Measurements from ENCODE around the gene FBLN5.
"Not testable (repeated sequence)": the region's sequence is repeated elsewhere in the genome, so short reads cannot be mapped to it uniquely, and the experiment has no call there.

Gene FBLN5

GRCh38 chr14:91884664-91885063 is 62.8 kb downstream of the FBLN5 start:
- DNase-seq (ENCODE audit: low spot score), result no peak

GRCh38 chr14:91883753-91884152 is 63.7 kb downstream of the FBLN5 start:
- DNase-seq (ENCODE audit: low spot score), result no peak

GRCh38 chr14:91882776-91883175 is 64.7 kb downstream of the FBLN5 start:
- DNase-seq (ENCODE audit: low spot score), result no peak

DNA sequence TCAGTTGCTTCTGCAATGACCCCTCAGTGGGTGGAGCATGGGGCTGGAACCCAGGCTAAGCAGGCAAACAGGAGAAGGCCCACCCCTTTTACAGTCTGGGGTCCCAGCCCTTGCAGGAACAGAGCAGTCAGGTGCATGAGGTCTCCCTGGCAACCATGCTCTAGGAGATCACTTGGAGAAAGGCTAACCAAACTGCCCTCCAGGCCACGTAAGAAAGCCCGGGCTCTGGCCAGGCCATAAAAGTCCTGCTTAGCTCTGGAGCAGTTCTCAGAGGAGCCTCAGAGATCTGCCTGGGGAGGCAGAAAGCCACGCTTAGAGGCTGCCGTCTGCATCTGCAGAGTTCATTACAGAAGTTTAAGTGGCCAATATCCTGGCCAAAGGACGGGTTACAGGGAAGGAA is 65.1 kb downstream of the FBLN5 start:
- no peak for DNase-seq (ENCODE audit: low spot score)

DNA sequence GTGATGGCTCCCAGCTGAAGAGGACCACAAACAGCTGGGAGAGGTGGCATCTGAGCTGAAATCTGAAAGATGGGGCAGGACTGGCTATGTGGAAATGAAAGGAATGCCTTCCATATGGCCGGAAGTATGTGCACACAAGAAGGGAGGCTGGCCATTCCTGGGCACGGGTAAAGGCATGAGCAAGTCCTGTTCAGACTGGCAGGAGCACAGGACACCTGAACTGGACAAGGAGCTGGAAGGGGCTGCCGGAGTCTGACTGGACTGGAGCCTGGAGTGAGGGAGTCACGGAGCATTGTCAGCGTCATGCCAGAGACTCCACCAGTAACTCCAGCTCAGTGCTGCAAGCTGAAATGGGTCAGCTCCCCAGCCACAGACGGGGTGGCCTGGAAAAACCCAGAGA is 68.3 kb downstream of the FBLN5 start:
- no peak for DNase-seq (ENCODE audit: low spot score)

- no peak for DNase-seq (ENCODE audit: low spot score)
Observed at GRCh38 chr14:91878274-91878673, 69.2 kb downstream of the FBLN5 start.

DNA sequence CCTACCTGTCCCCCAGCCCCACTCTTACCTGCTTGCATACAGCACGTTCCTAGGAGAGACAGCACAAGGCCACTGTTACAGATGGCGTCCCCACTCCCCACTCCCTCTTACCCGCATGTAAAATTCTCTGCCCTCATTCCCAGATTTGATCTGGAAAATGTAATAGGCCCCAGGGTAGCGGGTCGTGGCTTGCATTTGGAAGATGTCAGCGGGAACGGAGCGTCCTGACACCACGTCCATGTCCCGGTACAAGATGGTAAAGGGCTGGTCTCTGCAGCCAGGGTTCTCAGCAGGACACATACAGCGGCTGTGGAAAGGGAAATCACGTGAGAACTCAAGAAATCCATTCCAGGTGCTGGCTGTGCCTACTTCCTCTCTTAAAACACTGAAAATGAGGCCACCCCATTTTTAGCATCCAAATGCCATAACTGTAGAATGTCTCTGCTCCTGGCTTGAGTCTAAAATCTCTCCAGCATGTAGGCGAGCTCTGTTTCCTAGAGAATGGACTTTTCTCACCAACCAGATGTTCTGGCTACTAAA is 70.0 kb downstream of the FBLN5 start:
- no peak for DNase-seq (ENCODE audit: low spot score)

DNA sequence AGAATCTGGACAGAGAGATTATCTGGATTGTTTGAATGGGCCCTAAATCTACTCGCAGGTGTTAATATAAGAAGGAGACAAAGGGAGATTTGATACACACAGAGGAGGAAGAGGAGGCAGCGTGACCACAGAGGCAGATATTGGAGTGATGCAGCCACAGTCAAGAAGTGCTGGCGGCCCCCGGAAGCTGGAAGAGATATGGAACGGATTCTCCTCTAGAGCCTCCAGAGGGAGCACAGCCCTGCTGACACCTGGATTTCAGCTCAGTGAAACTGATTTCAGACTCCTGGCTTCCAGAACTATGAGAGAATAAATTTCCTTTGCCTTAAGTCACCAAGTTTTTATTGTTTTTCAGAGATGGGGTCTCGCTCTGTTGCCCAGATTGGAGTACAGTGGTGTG is 71.0 kb downstream of the FBLN5 start:
- DNase-seq (ENCODE audit: low spot score), result no peak

DNA sequence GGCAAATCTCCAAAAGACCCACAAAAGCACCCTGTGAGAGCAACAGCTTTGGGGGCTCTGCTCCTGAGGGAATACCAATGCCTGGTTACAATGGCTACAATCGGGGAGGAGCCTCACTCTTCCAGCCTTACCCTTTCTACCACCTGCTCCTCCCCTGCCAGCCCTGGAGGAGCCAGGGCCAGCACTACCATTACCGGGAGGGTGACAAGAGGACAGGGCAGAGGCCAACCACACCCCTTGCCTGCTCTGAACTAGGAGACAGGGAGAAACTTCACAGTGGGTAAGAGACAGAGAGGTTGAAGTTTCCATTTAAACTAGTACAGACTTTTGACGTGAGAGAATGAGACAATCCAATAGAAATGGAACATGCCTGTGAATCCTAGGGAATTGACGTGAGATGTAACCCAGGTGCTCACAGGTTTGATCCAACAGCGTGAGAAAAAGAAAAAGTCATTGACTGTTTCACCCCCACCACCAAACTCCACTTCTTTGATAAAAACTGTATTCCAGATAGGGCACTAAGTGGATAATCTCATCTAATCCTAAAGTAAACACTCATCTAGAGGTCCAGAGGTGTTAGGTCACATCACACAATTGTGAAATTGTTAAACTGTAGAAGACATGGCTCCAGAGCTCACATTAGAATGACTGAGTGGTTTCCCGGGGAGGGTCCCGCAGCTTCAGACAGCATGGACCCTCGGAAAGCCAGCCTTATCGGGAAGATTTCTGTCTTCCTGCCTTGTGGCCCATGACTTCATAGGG is 71.8 kb downstream of the FBLN5 start:
- DNase-seq (ENCODE audit: low spot score), result no peak

DNA sequence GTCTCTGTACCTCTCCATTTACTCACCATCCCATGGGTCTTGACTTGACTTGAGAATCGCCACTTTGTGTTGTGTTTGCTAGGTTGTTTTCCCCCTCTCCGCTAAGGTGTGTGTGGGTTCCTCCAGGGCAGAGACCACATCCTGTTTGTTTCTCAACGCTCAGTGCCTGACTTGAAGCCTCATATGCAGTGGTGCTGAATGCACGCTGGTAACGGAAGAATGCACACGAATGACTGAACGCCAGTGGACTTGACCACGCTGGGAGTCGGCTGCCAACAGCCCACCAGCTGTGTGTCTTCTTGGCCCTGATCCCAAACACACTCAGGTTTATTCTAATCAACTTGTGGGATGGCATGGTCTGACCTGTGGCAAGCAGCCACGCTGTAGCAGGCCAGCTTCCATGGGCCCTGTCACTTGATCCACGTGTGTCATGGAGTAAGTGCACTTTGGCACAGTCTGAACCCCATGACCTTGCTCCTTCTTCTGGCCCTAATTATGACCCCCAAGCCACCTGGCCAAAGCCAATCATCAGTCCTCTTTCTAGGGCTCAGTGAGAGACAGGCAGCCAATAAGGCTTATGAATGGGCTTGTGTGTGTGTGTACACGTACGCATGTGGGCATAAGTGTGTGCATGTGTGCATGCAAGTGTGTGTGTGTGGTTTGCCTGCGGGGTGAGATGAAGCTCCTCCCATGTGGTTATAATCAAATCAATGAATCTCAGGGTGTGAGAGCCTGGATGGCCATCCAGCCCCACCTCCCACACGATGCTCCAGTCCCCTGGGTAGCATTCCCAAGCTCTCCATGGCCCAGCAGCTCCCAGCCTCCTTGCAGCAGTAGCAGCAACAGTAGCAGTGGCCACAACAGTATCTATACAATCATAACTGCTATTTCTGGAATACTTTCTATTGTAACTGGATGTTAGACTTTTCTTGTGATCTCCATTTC is 73.8 kb downstream of the FBLN5 start:
- peak; percentile 89 for DNase-seq (ENCODE audit: low spot score)

- DNase-seq (ENCODE audit: low spot score), result peak; percentile 67
Observed at GRCh38 chr14:91872517-91873470, 74.7 kb downstream of the FBLN5 start.

DNA sequence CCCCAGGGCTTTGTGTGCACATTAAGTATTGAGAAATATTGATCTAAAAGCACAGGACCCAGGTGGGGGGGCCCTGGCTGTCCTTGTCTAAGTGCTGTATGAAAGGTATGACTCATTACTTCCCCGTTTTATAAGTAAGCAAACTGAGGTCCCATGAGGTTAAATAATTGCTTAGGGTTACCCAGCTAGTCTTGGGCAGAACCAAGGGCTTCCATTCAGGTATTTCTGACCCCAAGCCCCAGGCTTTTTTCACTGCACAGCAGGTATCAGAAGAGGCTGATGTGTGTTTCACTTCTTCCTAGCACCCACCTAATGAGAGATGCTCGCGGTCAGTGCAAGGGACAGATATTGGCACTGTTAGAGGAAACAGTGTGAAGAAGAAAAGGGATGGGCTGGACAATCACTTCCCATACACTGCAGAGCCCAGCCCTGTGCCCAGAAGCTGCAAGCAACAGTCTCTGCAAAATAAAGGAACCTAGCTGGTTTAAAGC is 75.4 kb downstream of the FBLN5 start:
- peak; percentile 65 for DNase-seq (ENCODE audit: low spot score)

- DNase-seq (ENCODE audit: low spot score), result not testable (repeated sequence)
Observed at GRCh38 chr14:91871401-91871800, 76.1 kb downstream of the FBLN5 start.

DNA sequence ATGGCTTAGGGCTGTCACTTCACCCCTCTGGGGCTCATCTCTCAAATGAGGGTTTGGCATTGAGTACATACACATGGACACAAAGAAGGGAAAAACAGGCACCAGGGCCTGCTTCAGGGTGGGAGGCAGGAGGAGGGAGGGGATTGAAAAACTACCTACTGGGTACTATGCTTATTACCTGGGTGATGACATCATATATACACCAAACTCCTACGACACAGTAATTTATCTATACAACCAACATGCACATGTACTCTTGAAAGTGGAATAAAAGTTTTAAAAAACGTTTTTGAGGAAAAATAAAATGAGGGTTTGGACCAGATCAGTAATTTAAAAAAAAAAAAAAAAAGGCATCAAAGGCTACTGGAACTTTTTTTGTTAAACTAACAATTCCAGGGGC is 76.6 kb downstream of the FBLN5 start:
- DNase-seq (ENCODE audit: low spot score), result no peak

DNA sequence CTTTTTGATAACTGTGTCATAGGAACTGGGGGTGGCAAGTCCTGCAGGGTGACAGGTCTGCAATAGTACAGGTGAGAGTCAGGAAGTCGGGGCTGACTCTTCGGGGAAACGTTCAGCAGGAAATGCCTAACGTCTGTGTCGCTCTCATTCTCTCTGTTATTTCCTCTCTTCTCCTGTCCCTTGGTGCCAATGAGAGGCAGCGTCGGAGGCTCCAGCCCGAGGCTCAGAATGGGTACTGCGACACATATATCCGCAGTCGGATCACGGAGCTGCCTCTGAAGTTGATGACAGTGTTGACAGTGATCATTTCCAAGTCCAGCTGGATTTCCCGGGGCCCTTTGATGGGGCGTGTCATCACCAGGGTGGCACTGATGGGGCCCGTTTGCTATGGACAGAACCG is 77.5 kb downstream of the FBLN5 start:
- peak; percentile 88 for DNase-seq (ENCODE audit: low spot score)

- no peak for DNase-seq (ENCODE audit: low spot score)
Observed at GRCh38 chr14:91869556-91869955, 77.9 kb downstream of the FBLN5 start.

DNA sequence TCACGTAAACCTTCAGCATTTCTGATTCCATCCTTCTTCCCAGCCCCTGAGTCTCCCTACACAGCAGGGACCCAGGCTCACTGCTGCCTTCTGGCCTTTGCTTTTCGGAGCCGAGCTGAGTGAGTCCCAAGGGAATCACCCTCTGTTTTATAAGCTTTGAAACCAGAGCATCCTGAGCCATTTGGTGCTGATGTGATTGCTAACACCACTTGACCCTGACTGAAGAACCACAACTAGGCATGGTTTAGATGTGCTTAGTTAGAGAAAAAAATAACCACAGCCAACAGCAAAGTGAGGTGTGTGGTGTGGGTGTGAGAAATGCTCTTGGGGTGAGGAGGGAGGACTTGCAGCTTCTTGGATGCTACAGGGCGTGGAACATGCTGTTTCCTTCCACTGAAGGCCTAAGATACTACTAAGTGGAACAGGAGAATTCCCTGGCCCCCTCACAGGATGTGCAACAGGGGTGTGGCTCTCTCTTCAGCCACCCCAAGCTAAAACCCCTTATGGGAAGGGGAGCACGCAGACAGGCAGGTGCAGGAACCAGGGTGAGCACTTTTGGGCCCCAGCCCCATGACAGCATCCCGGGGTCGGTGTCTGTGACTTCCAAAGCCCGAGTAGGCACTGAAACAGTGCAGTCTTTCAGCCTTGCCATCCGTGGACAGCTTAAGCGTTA is 80.0 kb downstream of the FBLN5 start, which contains the start of gene TC2N:
Gene TC2N, minus strand, starts transcription at position 221 of the 673 bp plus-strand sequence. CDS start 53,767 bp downstream, outside the sequence.
- peak; percentile 76 for DNase-seq (ENCODE audit: low spot score)

- peak; percentile 51 for DNase-seq (ENCODE audit: low spot score)
Observed at GRCh38 chr14:91866511-91867295, 80.8 kb downstream of the FBLN5 start.

DNA sequence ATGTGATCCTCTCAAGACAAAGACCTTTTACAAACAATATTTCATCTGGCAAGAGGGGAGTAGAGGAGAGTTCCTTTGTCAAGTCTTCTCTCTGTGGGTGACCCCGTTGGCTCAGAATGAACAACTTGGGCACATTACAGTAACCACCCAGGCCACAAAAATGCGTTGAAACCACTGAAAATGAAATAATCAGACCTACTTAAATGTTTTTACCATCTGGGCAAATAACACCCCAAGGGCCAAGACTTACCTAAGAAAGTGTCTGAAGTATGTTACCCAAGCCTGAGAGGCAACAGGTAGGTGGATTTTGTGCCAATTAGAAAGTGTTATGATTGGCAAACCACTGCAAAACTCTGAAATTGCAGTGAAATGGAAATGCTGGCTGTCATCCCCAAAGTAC is 81.4 kb downstream of the FBLN5 start:
- peak; percentile 46 for DNase-seq (ENCODE audit: low spot score)

DNA sequence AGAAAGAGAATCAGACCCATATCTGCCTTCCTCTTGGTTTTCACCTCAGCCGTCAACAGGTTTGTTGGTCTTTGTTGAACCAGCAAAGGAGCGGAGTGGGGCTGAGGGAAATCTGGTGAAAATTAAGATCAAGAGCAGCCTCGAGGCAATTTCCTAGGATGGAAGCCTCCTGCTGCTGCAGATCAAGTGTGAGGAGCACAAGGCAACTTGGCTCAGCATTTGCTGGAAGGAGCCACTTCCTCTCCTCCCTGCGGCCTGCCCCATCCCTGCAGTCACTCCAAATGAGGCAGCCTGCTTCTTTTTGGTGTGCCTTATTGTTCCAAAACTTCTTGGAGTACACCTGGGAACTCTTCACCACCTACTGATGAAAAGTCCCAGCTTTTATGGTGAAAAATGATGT is 85.1 kb downstream of the FBLN5 start:
- no peak for DNase-seq (ENCODE audit: low spot score)
